PC-9 (cell line): ENCODE results near the gene SIK1.
"Not testable (repeated sequence)": the region's sequence is repeated elsewhere in the genome, so short reads cannot be mapped to it uniquely, and the experiment has no call there.

ENCODE experiments used
- CTCF ChIP-seq: fragments of 200-600 bp; sonication (generic); conservative IDR thresholded peaks from 2 replicates; pipeline ENCODE4 v1.6.1; 2017; ENCODE audit warnings: mixed run types, antibody characterized with exemption, mild to moderate bottlenecking, moderate library complexity
- EZH2 ChIP-seq: fragments of 200-600 bp; sonication (generic); IDR thresholded peaks from 2 replicates; pipeline ENCODE4 v1.8.0; 2017; ENCODE audit warnings: antibody characterized with exemption, low read depth

GRCh38 chr21:43465159-43465558 is 38.2 kb upstream of the SIK1 start:
- not testable (repeated sequence) for TF ChIP-seq CTCF, EZH2
